AG04450 (cell line): ENCODE data around the gene INPP5E. TPM values are rescaled to one million over a fixed set of nuclear protein-coding genes. Genes with fewer than 3 reads are reported as not detected.

ENCODE experiments used
- CTCF ChIA-PET: fragments of 300-600, 350-600 bp; formaldehyde crosslinking; extraction: SDS; loops from one replicate; lab custom pipeline; 2022; ENCODE audit warnings: antibody characterized with exemption, inconsistent platforms; lab: Charles Lee
- POLR2A ChIA-PET: fragments of 350-600 bp; formaldehyde crosslinking; extraction: SDS; loops from one replicate; lab custom pipeline; 2021; ENCODE audit warnings: antibody characterized with exemption, inconsistent platforms; lab: Yijun Ruan, JAX
- DNase-seq: peaks from one replicate; pipeline ENCODE4 v3.0.0-alpha.2; 2011; ENCODE audit warnings: low read depth, low spot score
- H3K27ac ChIP-seq: one replicate; pipeline ENCODE4 v1.5.1; 2012; ENCODE audit warnings: low read depth, low read length, control low read depth
- H3K27me3 ChIP-seq: one replicate; pipeline ENCODE4 v1.6.0; 2012; ENCODE audit warnings: low read length; ENCODE audit not compliant: control insufficient read depth, insufficient read depth
- H3K4me3 ChIP-seq: 2 replicates; pipeline ENCODE4 v1.5.1; 2011; ENCODE audit warnings: mild to moderate bottlenecking, low read depth, low read length, control low read depth
- H3K9me3 ChIP-seq: 2 replicates; pipeline ENCODE4 v1.5.1; 2012; ENCODE audit warnings: low read length; ENCODE audit not compliant: control insufficient read depth, insufficient read depth
- polyA plus RNA-seq: library from polyadenylated mRNA; depleted of rRNA; stranded (reverse); fragments of >200 nt; gene quantifications from 2 replicates; pipeline ENCODE4 v1.2.3, GENCODE V29; 2011
- TF ChIP-seq, protein P1 (sequence below): IDR thresholded peaks from 2 replicates; pipeline ENCODE4 v1.5.1; 2011; ENCODE audit warnings: low read depth, low read length, control low read depth, inconsistent platforms

Gene INPP5E
- polyA plus RNA-seq, 1 experiment, result 4.3 TPM

DNA sequence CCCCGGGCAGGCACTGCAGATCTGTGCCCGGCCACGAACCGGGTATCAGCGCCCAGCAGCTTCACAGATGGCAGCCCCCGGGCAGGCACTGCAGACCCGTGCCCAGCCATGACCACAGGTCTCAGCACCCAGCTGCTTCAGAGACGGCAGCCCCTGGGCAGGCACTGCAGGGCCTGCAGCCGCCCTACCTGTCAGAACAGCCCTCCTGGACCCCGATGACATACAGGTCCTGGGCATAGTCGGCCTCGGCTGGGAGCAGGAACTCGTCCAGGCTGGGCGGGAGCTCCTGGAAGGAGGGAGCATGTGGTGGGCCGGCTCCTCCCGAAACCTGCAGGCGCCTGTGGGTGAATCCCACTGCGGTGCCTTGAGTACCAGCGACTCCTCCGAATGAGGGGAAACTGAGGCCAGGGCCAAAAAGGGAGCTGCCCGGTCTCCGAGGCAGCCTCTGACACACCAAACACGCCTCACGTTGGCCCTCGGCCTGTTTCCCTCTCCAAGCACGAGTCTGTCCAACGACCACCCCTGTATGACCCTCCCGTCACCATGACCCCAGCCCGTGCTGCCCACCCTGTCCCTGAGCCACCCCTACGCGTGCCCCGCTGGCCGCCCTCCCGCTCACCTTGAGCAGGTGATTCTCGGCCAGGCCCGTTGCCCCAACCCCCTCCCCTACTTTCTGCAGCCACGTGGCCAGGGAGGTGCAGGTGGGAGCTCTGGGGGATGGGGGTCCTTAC lies 5.6 kb downstream of the INPP5E start:
- CTCF ChIA-PET, result interaction anchor here (0.6 kb wide), 1 partner anchor 46 kb away, joined by 3 read pairs; no protein-coding TSS in a partner anchor
- Histone ChIP-seq H3K9me3 (peaks cover 5% of the 10 kb centered on the region; the same call in 1 of the 2 replicates), H3K27me3 (no peaks in the 10 kb centered on the region), H3K4me3 (no peak overlapping the region), H3K27ac (no peak overlapping the region)
- POLR2A ChIA-PET, result interaction anchor here (0.6 kb wide), 1 partner anchor 14 kb away, joined by 4 read pairs; no protein-coding TSS in a partner anchor
- TF ChIP-seq, protein P1, sequence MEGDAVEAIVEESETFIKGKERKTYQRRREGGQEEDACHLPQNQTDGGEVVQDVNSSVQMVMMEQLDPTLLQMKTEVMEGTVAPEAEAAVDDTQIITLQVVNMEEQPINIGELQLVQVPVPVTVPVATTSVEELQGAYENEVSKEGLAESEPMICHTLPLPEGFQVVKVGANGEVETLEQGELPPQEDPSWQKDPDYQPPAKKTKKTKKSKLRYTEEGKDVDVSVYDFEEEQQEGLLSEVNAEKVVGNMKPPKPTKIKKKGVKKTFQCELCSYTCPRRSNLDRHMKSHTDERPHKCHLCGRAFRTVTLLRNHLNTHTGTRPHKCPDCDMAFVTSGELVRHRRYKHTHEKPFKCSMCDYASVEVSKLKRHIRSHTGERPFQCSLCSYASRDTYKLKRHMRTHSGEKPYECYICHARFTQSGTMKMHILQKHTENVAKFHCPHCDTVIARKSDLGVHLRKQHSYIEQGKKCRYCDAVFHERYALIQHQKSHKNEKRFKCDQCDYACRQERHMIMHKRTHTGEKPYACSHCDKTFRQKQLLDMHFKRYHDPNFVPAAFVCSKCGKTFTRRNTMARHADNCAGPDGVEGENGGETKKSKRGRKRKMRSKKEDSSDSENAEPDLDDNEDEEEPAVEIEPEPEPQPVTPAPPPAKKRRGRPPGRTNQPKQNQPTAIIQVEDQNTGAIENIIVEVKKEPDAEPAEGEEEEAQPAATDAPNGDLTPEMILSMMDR, result no peak
- DNase-seq, result no peak

DNA sequence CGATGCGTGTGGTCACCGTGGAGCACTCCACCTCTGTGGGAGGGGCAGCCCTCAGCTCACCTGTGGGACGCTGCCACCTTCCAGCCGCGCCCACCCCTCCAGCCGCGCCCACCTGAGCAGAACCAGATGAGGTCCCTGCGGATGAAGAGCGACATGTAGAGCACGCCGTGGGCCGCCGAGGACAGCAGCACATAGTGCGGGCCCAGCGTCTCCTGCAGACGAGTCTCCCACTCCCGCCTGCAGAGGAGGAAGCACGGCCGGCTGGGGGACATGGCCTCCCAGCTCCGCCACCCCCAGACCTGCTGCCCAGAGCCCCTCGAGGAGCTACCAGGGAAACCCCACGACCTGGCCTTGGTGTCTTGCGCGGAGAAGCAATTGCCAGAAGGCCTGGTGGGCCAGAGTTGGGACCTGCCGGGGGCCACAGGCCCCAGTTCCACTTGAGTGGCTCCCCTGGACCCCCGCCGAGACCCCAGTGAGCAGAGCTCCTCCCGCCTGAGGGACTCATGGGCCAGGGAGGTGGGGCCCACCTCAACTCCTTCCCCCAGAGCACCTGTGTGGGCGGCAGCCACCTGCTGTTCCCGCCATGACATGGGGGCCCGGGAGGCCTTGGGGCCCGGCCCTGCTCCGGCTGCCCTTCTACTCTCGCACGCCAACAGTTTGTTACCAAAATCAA lies 6.5 kb downstream of the INPP5E start:
- CTCF ChIA-PET, result no interaction called here
- POLR2A ChIA-PET, result interaction anchor here (0.6 kb wide), 1 partner anchor 14 kb away, joined by 4 read pairs; no protein-coding TSS in a partner anchor

DNA sequence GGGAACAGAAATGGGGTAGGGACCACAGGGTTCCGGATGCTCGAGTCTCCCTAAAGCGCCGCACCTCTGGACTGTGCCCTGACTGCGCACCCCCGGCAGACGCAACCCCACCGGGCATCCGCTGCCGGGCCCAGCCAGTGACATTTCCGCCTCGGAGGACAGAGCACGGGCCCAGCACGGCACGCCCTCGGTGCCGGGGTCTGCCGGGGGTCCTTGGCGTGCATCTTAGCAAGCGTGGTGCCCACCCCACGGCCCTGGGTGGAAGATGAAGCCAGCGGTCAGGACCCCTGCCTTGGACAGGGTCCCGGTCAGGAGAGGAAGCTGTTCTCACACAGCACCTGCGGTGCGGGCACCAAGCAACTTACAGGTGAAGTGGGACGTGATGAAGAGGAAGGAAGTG lies 7.1 kb downstream of the INPP5E start:
- Histone ChIP-seq H3K27me3 (no peaks in the 10 kb centered on the region), H3K9me3 (peaks cover 5% of the 10 kb centered on the region; the same call in 1 of the 2 replicates), H3K4me3 (no peak overlapping the region), H3K27ac (no peak overlapping the region)
- ChIA-PET POLR2A (no interaction called here), CTCF (no interaction called here)
- DNase-seq, result no peak
- TF ChIP-seq, protein P1, result no peak

More for the DNA sequence above, 6.5 kb downstream of the INPP5E start:
- DNase-seq, result no peak
- no peak overlapping the region for H3K27ac ChIP-seq
- TF ChIP-seq, protein P1, result no peak
- H3K9me3 ChIP-seq, result peaks cover 5% of the 10 kb centered on the region; the same call in 1 of the 2 replicates
- no peak overlapping the region for H3K4me3 ChIP-seq
- no peaks in the 10 kb centered on the region for H3K27me3 ChIP-seq

DNA sequence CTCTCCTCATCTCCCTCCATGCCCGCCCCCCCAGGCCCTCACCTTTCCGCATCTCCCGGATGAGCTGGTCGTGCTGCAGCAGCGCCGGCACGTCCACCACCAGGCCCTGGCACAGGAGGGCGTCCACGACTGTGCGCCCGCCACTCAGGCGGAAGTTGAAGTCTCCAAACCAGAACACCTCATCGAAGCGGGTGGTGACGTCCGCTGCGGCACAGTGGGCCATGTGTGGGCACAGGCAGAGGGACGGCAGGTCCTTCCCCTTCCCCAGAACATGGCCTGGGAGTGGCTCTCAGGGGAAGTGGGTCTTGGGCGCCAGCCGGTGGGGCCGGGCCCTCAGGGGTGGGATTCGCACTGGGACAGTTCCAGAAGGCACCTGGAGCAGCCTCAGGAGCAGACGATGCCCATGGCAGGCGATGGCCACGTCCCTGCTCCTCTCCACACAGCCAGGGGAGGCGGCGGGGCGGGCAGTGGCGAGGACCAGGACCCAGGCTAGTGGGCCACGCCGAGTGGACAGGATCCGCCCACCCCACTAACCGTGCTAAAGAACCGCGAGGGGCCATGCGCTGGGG lies 7.8 kb downstream of the INPP5E start:
- no peak overlapping the region for H3K27ac ChIP-seq
- H3K27me3 ChIP-seq, result no peaks in the 10 kb centered on the region
- no peak for DNase-seq
- TF ChIP-seq, protein P1, result no peak
- H3K9me3 ChIP-seq, result peaks cover 5% of the 10 kb centered on the region; the same call in 1 of the 2 replicates
- H3K4me3 ChIP-seq, result no peak overlapping the region
- POLR2A ChIA-PET, result no interaction called here
- CTCF ChIA-PET, result no interaction called here
